ENCODE results near the gene EPHA3.

EPHA3 gene

GRCh38 chr3:89154416-89154815 is 47.0 kb downstream of the EPHA3 start:
- no peak for DNase-seq

GRCh38 chr3:89155811-89156210 is 48.4 kb downstream of the EPHA3 start:
- DNase-seq = no peak

- DNase-seq = no peak
Measured at GRCh38 chr3:89157575-89157974, 50.2 kb downstream of the EPHA3 start.

- no peak for DNase-seq
Measured at GRCh38 chr3:89159605-89160004, 52.2 kb downstream of the EPHA3 start.

GRCh38 chr3:89164774-89165173 is 57.4 kb downstream of the EPHA3 start:
- no peak for DNase-seq

DNA sequence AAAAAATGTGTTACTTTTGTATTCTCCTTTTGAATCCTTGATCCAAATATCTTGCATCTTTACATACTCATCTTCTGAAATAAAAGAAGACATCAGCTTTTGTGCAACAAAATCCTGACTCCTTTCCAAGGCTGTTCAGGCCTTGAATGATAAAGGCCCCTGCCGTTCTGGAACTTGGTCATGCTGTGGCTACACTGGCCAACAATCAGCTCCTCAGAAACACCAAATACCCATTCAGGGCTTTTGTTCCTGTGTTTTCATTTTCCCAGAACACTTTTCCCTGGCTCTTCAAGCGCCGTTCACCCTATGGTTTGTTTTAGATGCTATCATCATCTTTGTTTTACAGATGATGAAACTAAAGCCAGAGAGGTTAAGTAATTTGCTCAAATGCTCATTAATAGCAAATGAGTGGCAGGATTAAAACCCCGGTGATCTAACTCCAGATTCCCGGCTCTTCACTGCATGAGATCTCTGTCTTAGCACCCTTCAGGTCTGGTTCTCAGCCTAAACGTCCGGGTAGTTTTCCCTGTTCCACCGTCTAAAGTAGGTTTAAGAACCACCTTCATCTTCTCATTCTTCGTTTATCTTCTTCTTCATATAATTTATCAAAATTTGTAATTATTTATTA is 58.3 kb downstream of the EPHA3 start:
- no peak for DNase-seq

- no peak for DNase-seq
Measured at GRCh38 chr3:89171687-89172545, 64.5 kb downstream of the EPHA3 start.

- DNase-seq = no peak
Measured at GRCh38 chr3:89173546-89173945, 66.1 kb downstream of the EPHA3 start.

DNA sequence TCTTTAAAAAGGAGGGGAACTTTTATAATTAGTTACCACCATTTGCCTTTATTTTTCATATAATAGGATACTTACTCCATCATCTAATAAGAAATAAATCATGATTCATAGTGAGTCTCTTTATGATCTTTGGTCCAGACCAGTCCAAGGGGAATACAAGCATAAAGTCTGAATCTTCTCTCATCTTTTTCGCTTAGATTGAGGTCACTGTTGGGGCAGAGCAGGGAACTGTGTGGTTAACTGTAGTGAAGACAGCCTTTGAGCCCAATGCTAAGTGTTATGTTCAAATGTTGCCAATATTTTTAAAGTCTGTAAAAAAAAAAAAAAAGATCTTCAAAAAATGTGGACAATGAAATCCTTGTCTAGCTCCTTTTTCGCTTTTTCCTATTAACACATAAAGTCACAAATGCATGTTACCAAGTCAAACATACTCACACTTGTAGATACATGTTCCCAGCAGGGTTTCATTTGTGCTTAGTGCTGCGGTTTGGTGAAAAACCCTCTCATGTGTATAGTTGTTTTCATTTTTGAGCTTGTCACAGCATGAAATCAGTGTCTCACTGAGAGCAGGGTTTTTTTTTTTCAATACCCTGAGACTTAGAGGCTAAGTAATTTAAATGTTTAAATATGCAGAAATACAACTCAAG is 72.1 kb downstream of the EPHA3 start:
- DNase-seq = no peak

DNA sequence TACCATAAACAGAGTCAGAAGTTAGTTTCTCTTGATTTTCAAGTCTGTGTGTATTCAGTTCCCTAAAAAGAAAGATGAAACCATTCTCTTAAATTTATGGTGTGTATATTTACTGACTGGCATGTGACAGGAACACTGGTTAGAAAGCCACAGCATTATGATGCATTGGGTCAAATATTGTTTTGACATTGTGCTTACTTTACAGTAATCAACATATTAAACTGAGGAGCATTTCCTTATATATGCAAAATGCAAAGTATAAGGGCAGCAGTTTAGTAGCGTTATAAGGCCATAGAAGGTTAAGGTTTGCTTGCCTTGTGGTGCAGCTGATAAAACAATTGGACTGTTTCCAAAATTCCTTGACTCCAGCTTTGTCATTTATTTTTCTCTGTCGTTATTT is 72.9 kb downstream of the EPHA3 start:
- no peak for DNase-seq

DNA sequence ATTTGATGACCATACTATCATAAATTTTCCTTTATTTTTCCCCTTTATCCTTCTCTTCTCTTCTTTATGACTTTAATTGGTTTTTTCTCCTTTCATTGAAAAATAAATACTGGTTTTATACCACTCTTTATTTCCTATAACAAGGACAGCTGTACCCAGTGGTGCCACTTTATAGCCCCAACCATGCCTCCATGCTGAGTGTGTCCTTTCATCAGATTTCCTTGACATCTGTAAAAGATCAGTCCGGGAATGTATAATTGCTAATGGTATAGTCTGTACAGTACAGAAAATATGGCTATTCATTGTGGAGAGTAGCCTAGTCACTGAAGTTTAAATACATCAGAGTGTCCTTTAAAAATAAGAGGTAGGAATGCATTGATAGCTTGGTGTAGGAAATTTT is 74.6 kb downstream of the EPHA3 start:
- no peak for DNase-seq

GRCh38 chr3:89184151-89184995 is 77.0 kb downstream of the EPHA3 start:
- no peak for DNase-seq

- DNase-seq = no peak
Measured at GRCh38 chr3:89186456-89186855, 79.0 kb downstream of the EPHA3 start.

- no peak for DNase-seq
Measured at GRCh38 chr3:89198591-89198990, 91.2 kb downstream of the EPHA3 start.

DNA sequence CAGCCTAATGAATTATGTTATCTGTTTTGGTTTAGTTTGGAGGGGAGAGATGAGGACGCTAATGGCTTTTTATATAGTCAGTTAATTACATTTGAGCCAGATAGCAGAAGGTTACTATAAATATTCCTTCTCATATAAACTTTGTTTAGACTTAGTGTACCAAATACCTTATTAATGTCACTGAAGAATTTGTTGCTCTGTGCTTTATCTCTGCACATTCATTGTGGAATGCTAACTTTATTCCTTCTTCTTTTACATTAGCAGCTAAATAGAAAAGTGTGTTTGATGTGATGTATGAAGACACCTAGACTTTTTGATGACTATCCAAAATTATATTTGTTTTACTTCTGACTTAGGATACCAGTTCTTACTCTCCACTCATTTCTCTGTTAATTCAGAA is 105.2 kb downstream of the EPHA3 start:
- no peak for DNase-seq

GRCh38 chr3:89216016-89216739 is 108.8 kb downstream of the EPHA3 start:
- no peak for DNase-seq

- no peak for DNase-seq
Measured at GRCh38 chr3:89217148-89217685, 109.8 kb downstream of the EPHA3 start.

- DNase-seq = no peak
Measured at GRCh38 chr3:89221924-89222323, 114.5 kb downstream of the EPHA3 start.

DNA sequence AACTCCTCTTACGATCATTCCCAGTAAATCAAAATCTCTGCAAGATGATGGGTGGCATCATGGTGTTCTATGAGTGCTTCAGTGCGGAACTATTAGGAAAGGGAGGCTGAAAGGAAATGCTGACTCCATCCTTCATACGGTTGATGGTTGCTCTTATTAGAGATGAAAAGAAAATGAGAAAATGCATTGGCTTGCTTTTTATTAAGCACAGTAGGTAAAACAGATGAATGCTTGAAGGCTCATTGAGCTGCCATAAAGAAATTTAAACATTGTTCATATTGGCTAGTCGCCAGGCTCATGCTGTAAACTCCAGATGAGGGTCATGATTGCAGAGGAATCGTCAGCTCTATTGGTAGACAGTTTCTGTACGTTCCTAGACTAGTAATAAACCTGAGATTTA is 115.8 kb downstream of the EPHA3 start:
- DNase-seq = no peak

- no peak for DNase-seq
Measured at GRCh38 chr3:89227218-89227617, 119.8 kb downstream of the EPHA3 start.

GRCh38 chr3:89227634-89228033 is 120.2 kb downstream of the EPHA3 start:
- DNase-seq = no peak

DNA sequence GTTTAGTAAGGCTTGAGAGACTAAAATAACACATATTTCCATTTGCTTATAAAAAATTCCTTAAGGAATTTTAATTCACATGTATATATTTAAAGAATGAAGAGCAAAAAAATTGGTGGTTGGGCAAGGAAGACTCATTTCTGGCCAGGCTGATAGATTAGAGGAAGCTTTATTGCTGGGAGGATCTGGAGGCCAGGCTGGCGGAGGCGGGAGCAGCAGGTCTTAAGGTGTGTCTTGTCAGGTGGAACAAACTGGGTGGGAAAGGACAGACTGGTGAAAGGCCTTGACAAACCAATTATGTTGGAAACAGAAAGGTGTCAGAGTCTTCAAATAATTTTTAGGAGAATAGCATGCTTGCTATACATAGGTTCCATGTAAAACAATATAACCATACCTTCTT is 124.7 kb downstream of the EPHA3 start:
- DNase-seq = no peak
